Smooth muscle cell (in vitro differentiated cells): ENCODE data around the gene MOGAT1. TPM values are rescaled to one million over a fixed set of nuclear protein-coding genes. Genes with fewer than 3 reads are reported as not detected.
A peak's percentile ranks its signal among the peaks of the same experiment; 100 is the strongest.

Source experiments
- DNase-seq: peaks from one replicate; lab custom pipeline; 2025; ENCODE audit not compliant: unreplicated experiment; lab: John Stamatoyannopoulos, UW
- H2AFZ ChIP-seq: fragments of 200-600 bp; sonication (generic); 2 replicates; pipeline ENCODE4 v1.6.0; 2016; ENCODE audit warnings: antibody characterized with exemption, low read depth, mild to moderate bottlenecking
- H3F3A ChIP-seq: fragments of 200-600 bp; sonication (generic); 2 replicates; pipeline ENCODE4 v1.6.0; 2017; ENCODE audit warnings: antibody characterized with exemption, low read depth
- H3K27ac ChIP-seq: fragments of 200-600 bp; sonication (generic); 2 replicates; pipeline ENCODE4 v1.5.1; 2016; ENCODE audit warnings: low read depth, mild to moderate bottlenecking
- H3K27me3 ChIP-seq: fragments of 200-600 bp; sonication (generic); 2 replicates; pipeline ENCODE4 v1.6.1; 2016; ENCODE audit warnings: low read depth, mild to moderate bottlenecking
- H3K36me3 ChIP-seq: fragments of 200-600 bp; sonication (generic); 2 replicates; pipeline ENCODE4 v1.5.1; 2016; ENCODE audit warnings: low read depth
- H3K4me1 ChIP-seq: fragments of 200-600 bp; sonication (generic); 2 replicates; pipeline ENCODE4 v1.5.1; 2016; ENCODE audit warnings: low read depth
- H3K4me2 ChIP-seq: fragments of 200-600 bp; sonication (generic); 2 replicates; pipeline ENCODE4 v1.6.0; 2016; ENCODE audit warnings: mild to moderate bottlenecking
- H3K4me3 ChIP-seq: fragments of 200-600 bp; sonication (generic); 2 replicates; pipeline ENCODE4 v1.5.1; 2016; ENCODE audit warnings: mild to moderate bottlenecking
- H3K79me2 ChIP-seq: fragments of 200-600 bp; sonication (generic); 2 replicates; pipeline ENCODE4 v1.6.0; 2016; ENCODE audit warnings: low read depth, mild to moderate bottlenecking
- H3K9ac ChIP-seq: fragments of 200-600 bp; sonication (generic); 2 replicates; pipeline ENCODE4 v1.6.0; 2016; ENCODE audit warnings: low read depth
- H3K9me3 ChIP-seq: fragments of 200-600 bp; sonication (generic); replicated peaks from 2 replicates; pipeline ENCODE4 v1.5.1; 2016; ENCODE audit warnings: low read depth
- H4K20me1 ChIP-seq: fragments of 200-600 bp; sonication (generic); 2 replicates; pipeline ENCODE4 v1.6.0; 2016; ENCODE audit warnings: low read depth
- CTCF ChIP-seq: fragments of 200-600 bp; sonication (generic); IDR thresholded peaks from 2 replicates; pipeline ENCODE4 v1.5.1; 2017; ENCODE audit warnings: borderline replicate concordance, mild to moderate bottlenecking, antibody characterized with exemption; ENCODE audit not compliant: insufficient read depth, poor library complexity, severe bottlenecking
- WGBS: methylation state at CpG from one replicate; pipeline ENCODE4 v1.1.7; 2016; ENCODE audit warnings: low lambda C conversion rate; 5-methylcytosine and 5-hydroxymethylcytosine counted together
- polyA plus RNA-seq: library from polyadenylated mRNA; unstranded; fragments of >200 nt; fragmentation: Nextera tagmentation; extraction: Ambion mirVana; gene quantifications from 2 replicates; pipeline ENCODE4 v1.2.1, GENCODE V29; 2016
- total RNA-seq: library from RNA; depleted of rRNA; stranded (reverse); fragments of >200 nt; gene quantifications from 2 replicates; pipeline ENCODE4 v1.2.3, GENCODE V29; 2014

The MOGAT1 gene
- total and polyA plus RNA-seq, 2 experiments from 2014 or later: 0.25 TPM; not detected in 1

GRCh38 chr2:222738312-222738711, 66.9 kb downstream of the MOGAT1 start:
- H3K79me2 ChIP-seq: no peaks in the 10 kb centered on the region
- no peaks in the 10 kb centered on the region for H4K20me1 ChIP-seq
- no peaks in the 10 kb centered on the region for H3K9me3 ChIP-seq
- H3K4me3 ChIP-seq: no peak overlapping the region
- H3F3A ChIP-seq: peaks cover under 1% of the 10 kb centered on the region
- WGBS: 96% methylated on average over 5 of the region's 5 CpGs
- no peak overlapping the region for H3K9ac ChIP-seq
- no peak overlapping the region for H2AFZ ChIP-seq
- no peaks in the 10 kb centered on the region for H3K27me3 ChIP-seq
- TF ChIP-seq CTCF: no peak
- H3K4me1 ChIP-seq: no peaks in the 10 kb centered on the region
- H3K36me3 ChIP-seq: no peaks in the 10 kb centered on the region
- DNase-seq: no peak
- H3K27ac ChIP-seq: no peak overlapping the region
- no peak overlapping the region for H3K4me2 ChIP-seq

GRCh38 chr2:222738809-222739208, 67.4 kb downstream of the MOGAT1 start:
- DNase-seq: no peak
- WGBS: 86% methylated on average over 3 of the region's 3 CpGs
- no peaks in the 10 kb centered on the region for H3K79me2 ChIP-seq
- no peak overlapping the region for H2AFZ ChIP-seq
- no peak overlapping the region for H3K4me3 ChIP-seq
- H4K20me1 ChIP-seq: no peaks in the 10 kb centered on the region
- no peaks in the 10 kb centered on the region for H3K9me3 ChIP-seq
- no peak for TF ChIP-seq CTCF
- no peak overlapping the region for H3K4me2 ChIP-seq
- H3K27ac ChIP-seq: no peak overlapping the region
- H3K9ac ChIP-seq: no peak overlapping the region
- peaks cover 6% of the 10 kb centered on the region for H3F3A ChIP-seq
- no peaks in the 10 kb centered on the region for H3K27me3 ChIP-seq
- H3K36me3 ChIP-seq: no peaks in the 10 kb centered on the region
- no peaks in the 10 kb centered on the region for H3K4me1 ChIP-seq

- Histone ChIP-seq H4K20me1 (no peaks in the 10 kb centered on the region), H3K9me3 (no peaks in the 10 kb centered on the region), H3K79me2 (no peaks in the 10 kb centered on the region), H3K27ac (no peak overlapping the region), H3K27me3 (no peaks in the 10 kb centered on the region), H3K4me2 (no peak overlapping the region), H2AFZ (no peak overlapping the region), H3K4me1 (peaks cover 3% of the 10 kb centered on the region), H3F3A (peaks cover 8% of the 10 kb centered on the region), H3K4me3 (no peak overlapping the region), H3K36me3 (no peaks in the 10 kb centered on the region), H3K9ac (no peak overlapping the region)
- TF ChIP-seq CTCF: no peak
- WGBS: 100% methylated on average over 4 of the region's 4 CpGs
- no peak for DNase-seq
Measured at GRCh38 chr2:222739939-222740338, 68.5 kb downstream of the MOGAT1 start.

GRCh38 chr2:222743251-222743812, 71.9 kb downstream of the MOGAT1 start:
- peak overlapping the region; percentile 45 for H3K4me2 ChIP-seq

More at GRCh38 chr2:222743251-222743812, 71.9 kb downstream of the MOGAT1 start:
- peaks cover 8% of the 10 kb centered on the region for H3F3A ChIP-seq
- no peaks in the 10 kb centered on the region for H3K27me3 ChIP-seq
- 49% methylated on average over 10 of the region's 10 CpGs for WGBS
- DNase-seq: no peak
- no peaks in the 10 kb centered on the region for H3K9me3 ChIP-seq
- no peak overlapping the region for H3K4me3 ChIP-seq
- TF ChIP-seq CTCF: no peak
- no peaks in the 10 kb centered on the region for H4K20me1 ChIP-seq
- H3K27ac ChIP-seq: peak overlapping the region; percentile 30
- H2AFZ ChIP-seq: peak overlapping the region; percentile 71
- H3K79me2 ChIP-seq: no peaks in the 10 kb centered on the region
- peaks cover 12% of the 10 kb centered on the region for H3K4me1 ChIP-seq
- H3K36me3 ChIP-seq: no peaks in the 10 kb centered on the region
- no peak overlapping the region for H3K9ac ChIP-seq
